Suppressor macrophage treated with lipopolysaccharide for 4 hours (primary cell): ENCODE measurements around the gene HKDC1.
A peak's percentile ranks its signal among the peaks of the same experiment; 100 is the strongest.
"Not testable (repeated sequence)": the region's sequence is repeated elsewhere in the genome, so short reads cannot be mapped to it uniquely, and the experiment has no call there.

Source experiments
- DNase-seq: peaks from one replicate; pipeline ENCODE4 v3.0.0-alpha.2; 2020

Gene HKDC1

DNA sequence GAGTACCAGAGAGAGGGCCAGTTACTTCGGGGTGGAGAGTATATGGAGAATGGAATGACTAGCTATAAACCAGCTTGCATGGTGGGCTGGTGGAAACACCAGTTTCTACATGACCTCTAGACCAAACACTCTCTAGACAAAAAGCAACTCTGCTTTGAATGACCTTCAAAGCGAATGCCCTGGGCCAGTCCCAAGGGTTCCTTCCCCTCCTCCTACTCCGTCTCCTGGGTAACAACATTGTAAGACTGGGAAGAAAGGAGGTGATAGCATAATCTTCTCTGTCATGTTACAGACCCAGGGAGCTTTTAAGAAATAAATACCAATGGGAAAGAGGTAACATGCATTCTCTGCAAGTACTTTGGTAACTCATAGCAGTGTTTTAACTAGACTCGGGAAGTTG is 65.6 kb downstream of the HKDC1 start:
- DNase-seq, result no peak

DNA sequence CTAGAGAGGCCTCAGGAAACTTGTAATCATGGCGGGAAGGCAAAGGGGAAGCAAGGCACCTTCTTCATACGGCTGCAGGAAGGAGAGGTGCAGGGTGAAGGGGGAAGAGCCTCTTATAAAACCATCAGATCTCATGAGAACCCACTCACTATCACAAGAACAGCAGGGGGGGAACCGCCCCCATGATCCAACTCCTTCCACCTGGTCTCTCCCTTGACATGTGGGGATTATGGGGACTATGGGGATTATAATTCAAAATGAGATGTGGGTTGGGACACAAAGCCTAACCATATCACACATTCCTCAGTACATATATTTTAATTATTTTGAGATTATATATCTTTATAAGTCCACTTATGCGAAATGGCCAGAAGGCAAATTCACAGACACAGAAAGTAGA is 67.0 kb downstream of the HKDC1 start:
- DNase-seq, result no peak

DNA sequence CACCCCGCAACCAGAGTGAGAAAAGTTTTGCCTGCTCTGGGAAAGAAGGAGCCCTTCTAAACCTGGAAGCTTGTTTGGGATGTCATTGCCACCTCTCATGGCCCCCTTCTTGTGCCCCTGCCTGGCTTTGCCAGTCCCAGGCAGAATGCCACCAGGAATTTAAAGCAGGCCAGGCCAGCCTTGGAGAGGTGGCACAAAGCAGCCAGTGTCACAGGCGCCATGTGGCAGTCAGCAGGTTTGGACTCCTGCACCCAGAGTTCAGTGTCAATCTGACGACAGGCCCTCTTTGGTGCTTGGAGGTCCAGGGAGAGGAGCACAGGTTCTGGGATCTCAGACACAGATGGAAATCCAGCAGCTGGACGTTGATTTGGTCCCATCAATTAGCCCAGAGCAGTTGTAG is 70.9 kb downstream of the HKDC1 start:
- DNase-seq, result no peak

DNA sequence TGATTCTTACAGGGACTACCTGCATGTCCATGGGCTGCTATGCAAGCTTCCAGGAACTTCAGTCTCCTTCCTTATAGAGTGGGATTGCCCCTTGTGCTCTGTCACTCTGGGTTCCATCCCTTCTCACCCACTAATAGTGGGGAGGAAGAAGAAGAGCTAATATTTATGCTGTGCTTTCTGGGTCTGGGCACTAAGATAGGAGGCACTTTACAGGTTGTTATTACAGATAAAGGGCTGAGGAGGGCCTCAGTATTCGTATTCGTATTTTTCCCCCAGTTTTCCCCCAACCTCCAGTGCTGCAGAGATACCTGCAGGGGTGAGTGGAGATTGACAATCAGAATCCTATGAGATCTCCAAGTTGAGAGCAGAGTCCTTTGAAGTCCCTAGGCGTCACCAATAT is 72.3 kb downstream of the HKDC1 start:
- no peak for DNase-seq

DNA sequence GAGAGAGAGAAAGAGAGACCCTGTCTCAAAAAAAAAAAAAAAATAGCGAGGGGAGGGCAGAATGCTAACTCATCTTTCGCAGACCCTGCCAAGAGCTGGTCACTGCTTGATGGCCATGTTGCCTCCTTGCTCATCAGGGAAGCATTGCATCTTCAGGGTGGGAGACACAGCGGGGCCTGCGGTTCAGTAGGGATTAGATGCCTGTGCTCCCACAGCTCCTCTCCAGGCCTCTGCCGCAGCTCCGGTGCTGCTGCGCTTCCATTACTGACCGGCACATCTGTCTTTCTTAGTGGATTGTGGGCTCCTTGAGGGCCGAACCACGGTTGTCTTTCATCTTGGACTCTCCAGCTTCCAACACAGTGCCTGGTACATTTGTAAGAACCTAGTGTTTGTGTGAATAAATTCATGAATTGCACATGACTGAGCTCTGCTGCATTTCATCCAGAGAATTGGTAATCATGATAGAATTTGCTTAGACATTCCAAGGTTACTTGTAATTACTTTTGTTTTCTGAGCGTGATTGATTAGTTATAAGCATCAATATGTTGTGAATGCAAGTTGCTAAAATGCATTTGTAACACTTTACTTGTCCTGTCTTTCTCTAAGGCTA is 75.0 kb downstream of the HKDC1 start:
- DNase-seq, result no peak

DNA sequence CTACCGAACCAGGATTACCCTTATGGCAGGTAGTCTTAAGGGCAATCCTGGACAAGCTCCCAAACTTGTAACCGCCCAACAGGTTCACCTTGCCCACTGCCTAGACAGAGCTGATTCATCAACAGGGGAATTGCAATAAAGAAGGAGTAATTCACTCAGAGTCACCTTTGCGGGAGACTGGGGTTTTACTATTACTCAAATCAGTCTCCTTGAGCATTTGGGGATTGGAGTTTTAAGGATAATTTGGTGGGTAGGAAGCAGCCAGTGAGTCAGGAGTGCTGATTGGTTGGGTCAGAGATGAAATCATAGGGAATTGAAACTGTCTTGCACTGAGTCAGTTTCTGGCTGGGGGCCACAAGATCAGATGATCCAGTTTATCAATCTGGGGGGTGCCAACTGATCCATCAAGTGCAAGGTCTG is 83.5 kb downstream of the HKDC1 start:
- DNase-seq, result peak; percentile 75

DNA sequence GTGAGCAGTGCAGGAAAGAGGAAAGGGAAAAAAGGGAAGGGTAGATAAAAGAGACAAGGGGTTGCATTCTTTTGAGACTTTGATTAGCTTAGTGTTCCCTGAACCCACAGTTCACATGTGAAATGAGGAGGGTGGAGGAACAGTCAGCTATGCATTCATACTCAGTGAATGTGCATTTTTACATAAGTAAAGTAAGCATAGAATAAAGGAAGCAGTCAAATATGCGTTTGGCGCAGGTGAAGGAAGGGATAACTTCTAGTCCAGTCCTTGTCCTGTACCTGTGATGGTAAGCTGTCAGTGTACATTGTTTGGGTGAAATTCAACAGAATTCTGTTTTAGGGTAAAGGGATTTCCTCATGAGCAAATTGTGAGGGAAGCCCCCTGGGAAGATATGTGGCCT is 86.3 kb downstream of the HKDC1 start:
- DNase-seq, result no peak

DNA sequence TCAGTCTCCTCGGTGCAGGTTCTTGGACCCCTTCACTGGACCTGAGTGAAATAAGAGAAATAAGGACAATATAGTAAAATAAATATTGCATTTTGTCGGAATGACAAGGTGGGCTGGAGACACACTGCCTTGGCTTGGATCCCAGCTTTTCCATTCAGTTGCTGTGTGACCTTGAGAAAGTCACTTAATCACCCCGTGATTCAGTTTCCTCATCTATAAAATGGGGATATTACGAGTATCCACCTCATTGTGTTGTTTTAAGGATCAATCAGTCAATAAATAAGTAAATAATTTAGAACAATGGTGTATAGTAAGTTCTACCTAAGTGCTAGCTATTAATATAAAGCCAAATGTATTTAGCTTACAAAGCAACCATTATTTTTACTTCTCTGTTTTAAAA is 87.3 kb downstream of the HKDC1 start:
- DNase-seq, result no peak

DNA sequence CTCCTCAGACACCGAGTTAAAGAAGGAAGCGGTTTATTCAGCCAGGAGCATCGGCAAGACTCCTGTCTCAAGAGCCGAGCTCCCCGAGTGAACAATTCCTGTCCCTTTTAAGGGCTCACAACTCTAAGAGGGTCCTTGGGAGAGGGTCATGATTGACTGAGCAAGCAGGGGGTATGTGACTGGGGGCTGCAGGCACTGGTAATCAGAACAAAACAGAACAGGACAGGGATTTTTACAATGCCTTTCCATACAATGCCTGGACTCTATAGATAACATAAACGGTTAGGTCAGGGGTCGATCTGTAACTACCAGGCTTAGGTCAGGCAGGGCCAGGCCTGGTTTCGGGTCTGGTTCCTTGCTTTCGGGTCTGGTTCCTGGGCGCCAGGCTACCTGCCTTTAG is 88.2 kb downstream of the HKDC1 start:
- DNase-seq, result not testable (repeated sequence)

DNA sequence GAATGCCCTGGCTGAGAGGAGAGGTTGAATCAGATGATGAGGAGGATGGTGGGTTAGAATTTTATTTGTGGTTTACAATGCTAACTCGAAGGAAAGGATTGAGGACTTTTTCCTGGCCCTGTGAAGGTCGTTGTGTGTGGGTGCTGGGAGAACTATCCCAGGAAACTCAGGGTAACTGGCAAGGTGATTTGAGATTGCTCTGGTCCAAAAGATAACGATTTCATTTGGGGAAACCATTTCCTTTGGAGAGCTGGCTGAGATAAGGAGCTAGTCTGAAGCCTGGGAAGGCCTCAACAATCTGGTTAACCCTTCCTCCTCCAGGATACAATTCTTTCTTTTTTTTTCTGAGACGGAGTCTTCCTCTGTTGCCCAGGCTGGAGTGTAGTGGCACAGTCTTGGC is 91.2 kb downstream of the HKDC1 start:
- no peak for DNase-seq

DNA sequence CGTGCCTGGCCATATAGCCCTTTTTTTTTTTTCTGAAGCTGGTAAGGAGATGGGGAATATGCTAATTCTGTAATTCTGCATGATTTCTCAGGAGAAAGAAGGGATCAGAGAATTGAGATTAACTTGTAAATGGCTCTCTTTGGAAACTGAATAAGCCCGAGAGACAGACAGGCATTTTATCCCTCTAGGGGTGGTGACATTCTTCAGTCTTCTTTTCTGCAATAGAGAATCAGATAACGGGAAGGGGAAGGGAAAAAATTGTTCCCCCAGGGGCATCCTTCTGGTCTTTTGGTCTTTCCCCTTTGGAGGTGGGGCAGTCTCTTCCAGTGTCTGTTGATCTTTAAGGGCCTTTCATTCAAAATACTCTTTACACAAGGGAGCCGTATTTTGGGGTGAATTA is 92.4 kb downstream of the HKDC1 start:
- no peak for DNase-seq

DNA sequence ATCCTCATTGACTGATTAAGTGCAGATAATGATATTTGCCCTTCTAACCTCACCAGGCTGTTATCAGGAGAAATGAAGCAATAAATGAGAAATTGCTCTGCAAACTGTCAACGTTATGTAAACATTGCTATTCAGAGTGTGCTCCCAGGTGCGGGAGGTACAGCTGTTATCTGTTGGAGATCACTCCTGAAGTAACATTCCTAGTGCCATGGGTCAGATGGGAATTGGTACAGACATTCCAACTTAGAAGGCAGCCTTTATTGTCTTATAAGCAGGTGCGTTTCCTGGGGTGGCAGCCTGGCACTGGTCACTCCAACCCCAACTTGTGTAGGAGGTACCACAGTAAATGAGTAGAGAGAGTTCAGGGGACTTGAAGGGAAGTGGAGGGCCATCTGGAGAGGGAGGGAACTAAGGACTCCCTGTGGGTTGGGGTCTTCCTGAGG is 95.0 kb downstream of the HKDC1 start:
- DNase-seq, result no peak

DNA sequence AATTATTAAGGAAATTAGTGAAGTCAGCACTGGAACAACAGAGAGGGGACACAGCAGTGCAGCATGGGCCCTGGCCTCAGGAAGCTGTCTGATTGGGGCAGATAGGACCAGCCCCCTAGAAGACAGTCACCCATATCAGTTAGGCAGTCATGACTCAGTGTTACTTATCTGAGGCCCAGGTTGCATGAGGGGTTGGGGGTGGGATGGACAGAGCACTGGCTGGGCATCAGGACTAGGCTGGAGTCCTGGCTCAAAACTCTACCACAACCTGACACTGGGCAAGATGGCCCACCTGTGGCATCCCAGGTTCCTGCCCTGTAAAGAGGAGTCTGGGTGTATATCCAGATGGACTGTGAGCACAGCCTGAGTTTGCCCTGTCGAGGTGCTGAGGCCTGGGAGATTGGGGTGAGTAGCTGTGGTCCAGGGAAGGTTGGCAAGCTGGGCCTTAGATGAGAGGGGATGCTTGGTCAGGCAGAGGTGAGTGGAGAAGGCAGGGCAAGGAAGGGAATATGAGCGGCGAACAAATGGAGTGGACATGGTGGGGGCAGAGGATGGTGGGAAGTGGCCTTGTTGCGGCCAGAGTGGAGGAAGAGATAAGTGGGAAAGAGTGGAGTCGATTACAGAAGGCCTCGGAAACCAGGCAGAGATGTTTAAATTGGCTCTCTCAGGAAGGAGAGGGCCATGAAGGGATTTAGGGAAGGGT is 95.6 kb downstream of the HKDC1 start:
- DNase-seq, result no peak

DNA sequence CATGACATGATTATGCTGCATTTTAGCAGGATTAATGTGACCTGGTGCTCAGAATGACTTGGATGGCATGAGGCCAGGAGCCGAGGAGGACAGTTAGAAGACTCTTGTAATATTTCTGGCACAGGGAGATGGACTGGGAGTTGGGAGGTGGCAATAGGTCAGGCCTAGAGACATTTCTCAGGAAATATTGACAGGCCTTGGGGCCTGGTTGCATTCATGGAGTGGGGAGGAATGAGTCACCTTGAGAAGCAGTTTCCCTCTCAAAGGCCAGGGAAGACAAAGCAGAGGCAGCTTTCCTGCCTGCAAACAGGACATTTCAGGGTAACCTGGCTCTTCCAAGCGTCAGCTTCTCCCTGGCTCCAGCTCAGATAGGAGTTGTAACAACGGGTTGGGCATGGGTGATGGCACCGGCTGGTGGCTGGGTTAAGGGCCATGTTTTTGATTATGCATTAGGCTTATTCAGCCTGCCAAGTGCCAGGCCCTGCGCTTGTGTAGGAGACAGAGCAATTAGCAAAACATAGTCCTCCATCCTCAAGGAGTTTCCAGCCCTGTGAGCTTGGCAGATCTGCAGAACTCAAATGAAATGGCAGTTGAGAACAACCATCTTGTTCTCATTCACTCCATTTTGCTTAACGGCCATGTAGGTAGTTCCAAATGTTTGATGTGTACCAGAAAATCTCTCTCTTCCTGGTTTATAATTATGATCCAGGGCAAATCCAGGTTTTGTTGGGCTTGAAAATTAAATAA is 96.4 kb downstream of the HKDC1 start:
- DNase-seq, result no peak
